ENCODE measurements around the gene VPS35L. TPM values are rescaled to one million over a fixed set of nuclear protein-coding genes. Genes with fewer than 3 reads are reported as not detected.

The VPS35L gene
- total and polyA plus RNA-seq, 2 of the 13 experiments (the other 11 are each of a cell fraction or from before 2014, with no cell fraction given): 1.4 to 1.6 TPM

- H3K4me3 ChIP-seq (replicated peaks in 1 of 3; ENCODE audit: insufficient read depth in 1 of 3, low read depth in 2 of 3, low read length in 3 of 3): no peak overlapping the region
- no TSS peak for BruUV-seq (replicated peaks)
- H3K27me3 ChIP-seq (ENCODE audit: control insufficient read depth in 1 of 2, insufficient read depth in 2 of 2, low read length in 2 of 2): no peaks in the 10 kb centered on the region
- in situ Hi-C loops (cut with HindIII; ENCODE audit: extremely low pct_ligation_motif_present, low pct_unique_long_range_greater_than_20kb): no loop called here
- ChIA-PET POLR2A (no interaction called here), CTCF (ENCODE audit: low intra/inter-chr PET ratio, low total read pairs) (no interaction called here)
- H3K79me2 ChIP-seq (ENCODE audit: insufficient read depth, low read length): no peaks in the 10 kb centered on the region
- TF ChIP-seq ELK4 (CRISPR knock-in tag; IDR thresholded peaks at IDR 0.05; ENCODE audit: borderline replicate concordance): no peak
- TF ChIP-seq DR1 (CRISPR knock-in tag; IDR thresholded peaks at IDR 0.05): no peak
- no peak for TF ChIP-seq ZNF616 (CRISPR knock-in tag; IDR thresholded peaks at IDR 0.05; ENCODE audit: low read depth)
- no peak for TF ChIP-seq MZF1 (CRISPR knock-in tag; IDR thresholded peaks at IDR 0.05; ENCODE audit: borderline replicate concordance)
- no peak for TF ChIP-seq PPARG (CRISPR knock-in tag; conservative IDR thresholded peaks at IDR 0.05)
- no peak for TF ChIP-seq GATA4 (IDR thresholded peaks at IDR 0.05; ENCODE audit: borderline replicate concordance, low read depth)
- no peak for TF ChIP-seq NFE2 (CRISPR knock-in tag; IDR thresholded peaks at IDR 0.05)
- no peak for TF ChIP-seq CSRNP2 (CRISPR knock-in tag; conservative IDR thresholded peaks at IDR 0.05; ENCODE audit: low read depth)
- TF ChIP-seq SRSF4 (IDR thresholded peaks at IDR 0.05; ENCODE audit: low read depth, low read length, poor library complexity, severe bottlenecking): no peak
- no peak for TF ChIP-seq AGO1 (IDR thresholded peaks at IDR 0.05; ENCODE audit: low read depth, low read length, poor library complexity, severe bottlenecking)
- H3K9me3 ChIP-seq (ENCODE audit: low read length): no peaks in the 10 kb centered on the region
- H3K9ac ChIP-seq (ENCODE audit: insufficient read depth, low read depth, low read length): no peak overlapping the region
- H3K36me3 ChIP-seq (replicated peaks in 1 of 2; ENCODE audit: control insufficient read depth in 1 of 2, insufficient read depth in 2 of 2, low read length in 2 of 2): no peaks in the 10 kb centered on the region
- intact Hi-C loops (cut with micrococcal nuclease; ENCODE audit: unreplicated experiment): no loop called here
- no peak overlapping the region for H2AFZ ChIP-seq (ENCODE audit: low read length)
- no peak for ATAC-seq
- no peak for DNase-seq (ENCODE audit: low spot score)
- no peaks in the 10 kb centered on the region for H4K20me1 ChIP-seq (ENCODE audit: insufficient read depth, low read length)
- peaks cover 10% of the 10 kb centered on the region for H3K4me1 ChIP-seq (ENCODE audit: insufficient read depth, low read length)
- no peak for FAIRE-seq
- WGBS (ENCODE audit: low lambda C conversion rate): 47% methylated on average over 7 of the region's 7 CpGs
- H3K27ac ChIP-seq (ENCODE audit: extremely low read length, insufficient read depth, low read length): no peak overlapping the region
- no peak overlapping the region for H3K4me2 ChIP-seq (ENCODE audit: low read depth, low read length)
Measured at GRCh38 chr16:19645557-19645981, 90.1 kb downstream of the VPS35L start.

Measured in HepG2 (cell line).